Measurements from ENCODE around the gene ST7.

The ST7 gene

DNA sequence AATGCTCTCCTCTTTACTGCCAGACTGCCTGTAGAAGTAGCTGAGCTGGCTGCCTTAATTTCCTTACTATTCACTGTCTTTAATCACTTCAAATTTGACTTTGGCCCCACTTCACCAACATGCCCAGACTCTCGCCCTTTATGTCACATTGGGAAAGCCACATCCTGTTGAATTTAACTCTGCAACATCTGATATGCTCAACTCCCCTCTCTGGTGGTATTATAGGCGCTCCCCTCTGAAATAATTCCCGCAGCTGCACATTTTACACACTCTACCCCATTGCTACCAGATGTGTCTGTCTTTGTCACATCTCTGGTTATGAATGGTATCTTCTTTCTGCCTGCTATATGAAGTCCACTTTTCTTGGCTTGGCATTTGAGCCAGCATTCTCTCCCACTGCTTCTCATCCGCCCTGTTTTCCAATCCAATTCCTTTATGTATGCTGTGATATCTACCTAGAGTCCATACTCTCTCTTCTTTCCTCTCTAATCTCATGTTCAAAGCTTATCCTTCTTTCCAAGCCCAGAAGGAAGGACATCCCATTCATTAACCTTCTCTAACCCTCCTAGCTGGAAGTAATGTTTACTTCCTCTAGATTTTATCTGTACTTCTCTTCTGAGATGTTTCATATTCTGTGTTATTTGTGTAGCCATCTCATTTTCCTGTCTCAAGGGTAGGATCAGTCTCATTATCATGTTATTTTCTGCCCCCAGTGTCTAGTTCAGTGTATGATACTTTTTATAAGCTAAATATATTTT, 134.5 kb downstream of the ST7 start:
- no peak overlapping the region for H3K4me3 ChIP-seq (ENCODE audit: low read depth, low read length)

DNA sequence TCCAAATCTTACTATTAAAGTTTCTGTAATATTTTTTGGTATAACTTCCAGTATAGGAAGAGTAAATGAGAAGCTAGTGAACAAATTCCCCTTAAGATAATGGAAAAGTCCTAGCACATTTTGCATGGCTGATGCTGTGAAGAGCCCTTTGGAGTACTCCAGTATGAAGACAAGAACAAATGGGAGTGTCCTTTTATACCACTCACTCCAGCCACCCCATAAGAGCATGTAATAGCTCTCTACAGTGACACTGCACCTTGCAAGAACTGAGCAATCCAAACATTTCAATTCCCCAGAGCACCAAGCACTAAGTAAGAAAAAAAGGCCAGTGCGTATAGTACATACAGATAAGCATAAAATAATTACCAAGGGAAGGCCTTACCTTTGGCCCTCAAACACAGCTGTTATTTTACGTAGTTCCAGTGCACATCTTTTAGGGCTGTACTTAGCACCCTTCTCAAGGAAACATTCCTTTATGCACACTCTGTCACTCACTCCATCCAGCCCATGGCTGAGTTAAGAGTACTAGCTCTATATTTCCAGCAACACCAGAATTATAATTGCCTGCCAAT, 135.4 kb downstream of the ST7 start:
- no peak overlapping the region for H3K4me3 ChIP-seq (ENCODE audit: low read depth, low read length)

DNA sequence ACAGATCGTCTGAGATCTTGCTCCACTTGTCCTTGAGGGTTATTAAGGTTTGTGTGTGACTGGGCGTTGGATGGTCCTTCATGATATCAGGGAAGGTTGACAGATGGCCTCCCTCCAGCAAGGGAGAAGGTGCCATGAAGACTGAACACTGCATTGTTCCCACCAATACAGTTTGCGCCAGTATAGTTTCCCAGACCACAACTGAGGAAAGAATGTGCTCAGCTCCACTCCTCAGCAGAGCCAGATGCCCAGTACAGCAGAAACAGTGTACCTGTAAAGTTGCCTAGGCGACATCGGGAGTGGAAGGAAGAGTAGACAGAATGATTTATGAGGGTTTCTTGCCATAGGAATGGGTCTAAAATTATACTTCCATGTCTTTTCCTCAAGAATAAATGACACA, 137.5 kb downstream of the ST7 start:
- no peak overlapping the region for H3K4me3 ChIP-seq (ENCODE audit: low read depth, low read length)

DNA sequence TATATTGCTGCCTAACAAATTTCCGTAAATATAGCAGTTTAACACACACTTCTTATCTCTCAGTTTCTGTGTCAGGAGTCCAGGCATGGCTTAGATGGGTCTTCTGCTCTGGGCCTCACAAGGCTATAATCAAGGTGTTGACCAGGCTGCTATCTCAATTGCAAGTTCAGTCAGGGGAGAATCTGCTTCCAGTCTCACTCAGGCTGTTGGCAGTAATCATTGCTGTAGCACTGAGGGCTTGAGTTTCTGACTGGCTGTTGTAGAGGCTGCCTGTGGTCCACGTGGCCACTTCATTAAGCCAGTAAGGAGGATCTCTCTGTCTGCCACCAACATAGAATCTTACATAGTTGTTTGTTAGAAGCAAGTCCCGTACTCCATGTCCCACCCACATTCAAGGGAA, 138.4 kb downstream of the ST7 start:
- no peak overlapping the region for H3K4me3 ChIP-seq (ENCODE audit: low read depth, low read length)

DNA sequence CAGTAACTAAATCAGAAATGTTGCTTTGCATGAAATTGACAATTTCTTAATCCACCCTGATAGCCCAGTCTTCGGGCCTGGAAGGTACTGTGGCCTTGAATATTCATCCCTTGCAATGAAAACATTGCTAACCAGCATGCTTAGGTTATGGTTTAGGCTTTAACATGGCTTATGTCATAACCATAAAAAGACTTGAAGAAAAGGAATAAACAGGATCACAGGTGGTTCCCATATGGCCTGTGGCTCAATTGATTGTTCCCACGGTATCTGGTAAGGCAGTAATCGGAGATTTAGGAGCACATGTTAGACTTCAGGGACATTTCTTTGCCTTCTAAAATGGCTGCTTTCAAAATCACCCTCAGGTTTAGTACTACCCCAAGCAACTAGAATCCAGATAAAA, 139.5 kb downstream of the ST7 start:
- H3K4me3 ChIP-seq (ENCODE audit: low read depth, low read length), result no peak overlapping the region

DNA sequence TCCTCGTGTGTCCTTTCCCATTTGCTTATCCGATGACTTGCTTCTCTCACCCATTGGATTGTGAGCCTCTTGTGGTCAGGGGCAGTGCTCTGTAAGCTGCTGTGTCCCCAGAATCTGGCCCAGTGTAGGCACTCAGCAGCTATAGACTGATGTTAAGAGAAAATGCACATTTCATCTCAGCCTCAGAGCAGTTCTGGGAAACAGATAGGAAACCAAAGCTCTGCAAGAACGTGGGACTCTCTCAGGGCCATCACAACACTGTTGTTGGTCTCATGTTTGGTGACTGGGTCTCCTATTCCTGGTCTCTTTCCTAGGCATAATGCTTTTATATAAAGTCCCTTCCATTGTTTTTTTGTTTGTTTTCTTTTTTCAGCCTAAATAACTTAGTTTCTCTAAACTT, 141.2 kb downstream of the ST7 start:
- H3K4me3 ChIP-seq (ENCODE audit: low read depth, low read length), result no peak overlapping the region

DNA sequence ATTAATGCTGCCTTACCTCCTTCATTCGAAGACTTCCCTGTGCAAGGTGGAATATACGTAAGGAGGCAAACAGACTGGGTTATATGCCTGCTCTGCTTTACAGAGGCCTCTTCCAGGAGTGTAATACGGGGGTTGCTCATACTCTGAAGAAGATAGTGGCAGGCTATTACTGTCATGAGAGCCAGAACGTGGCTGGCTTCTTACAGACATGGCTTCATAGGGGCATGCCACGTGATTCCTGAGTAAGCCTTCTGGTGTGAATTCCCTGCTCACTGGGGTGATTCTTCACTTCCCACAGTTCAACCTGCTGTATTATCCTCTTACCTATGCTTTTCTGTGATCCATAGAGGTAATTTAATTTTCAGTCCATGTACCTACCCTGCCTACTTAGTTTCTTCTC, 141.8 kb downstream of the ST7 start:
- H3K4me3 ChIP-seq (ENCODE audit: low read depth, low read length), result no peak overlapping the region

DNA sequence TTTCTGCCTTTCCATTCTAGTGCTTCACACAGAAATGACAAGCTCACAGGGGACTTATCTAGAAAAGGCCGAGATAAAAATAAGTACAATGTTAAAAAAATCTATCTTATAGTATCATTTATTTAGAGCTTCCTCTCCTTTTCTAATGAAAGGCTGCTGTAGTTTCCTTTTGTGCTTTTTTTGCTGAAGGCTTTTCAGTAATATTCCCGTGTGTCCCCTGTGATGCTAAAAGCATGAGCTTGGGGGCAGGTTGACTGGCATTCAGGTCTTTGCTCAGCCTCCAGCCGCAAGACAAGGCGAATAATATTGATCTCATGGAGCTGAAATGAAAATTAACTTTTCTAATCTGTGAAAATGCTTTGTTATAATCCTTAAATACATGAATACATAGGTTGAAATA, 143.0 kb downstream of the ST7 start:
- H3K4me3 ChIP-seq (ENCODE audit: low read depth, low read length), result no peak overlapping the region

DNA sequence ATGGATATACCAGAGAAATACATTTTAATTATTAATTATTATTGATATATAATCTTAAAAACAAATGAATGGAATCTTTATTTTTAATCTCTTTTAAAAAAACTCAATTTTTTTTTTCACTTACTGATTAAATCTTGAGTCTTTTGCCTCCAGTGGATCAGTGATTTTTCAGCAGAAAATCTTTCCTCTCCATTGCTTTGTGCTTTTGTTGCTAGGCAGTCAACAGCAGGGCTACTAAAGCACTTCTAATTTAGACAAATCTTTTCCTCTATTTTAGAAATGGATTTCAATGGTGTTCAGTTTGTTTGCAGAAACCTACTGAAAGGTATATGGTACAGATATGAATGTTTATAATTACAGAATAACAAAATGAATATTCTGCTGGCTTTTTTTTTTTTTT, 143.6 kb downstream of the ST7 start:
- H3K4me3 ChIP-seq (ENCODE audit: low read depth, low read length), result no peak overlapping the region

DNA sequence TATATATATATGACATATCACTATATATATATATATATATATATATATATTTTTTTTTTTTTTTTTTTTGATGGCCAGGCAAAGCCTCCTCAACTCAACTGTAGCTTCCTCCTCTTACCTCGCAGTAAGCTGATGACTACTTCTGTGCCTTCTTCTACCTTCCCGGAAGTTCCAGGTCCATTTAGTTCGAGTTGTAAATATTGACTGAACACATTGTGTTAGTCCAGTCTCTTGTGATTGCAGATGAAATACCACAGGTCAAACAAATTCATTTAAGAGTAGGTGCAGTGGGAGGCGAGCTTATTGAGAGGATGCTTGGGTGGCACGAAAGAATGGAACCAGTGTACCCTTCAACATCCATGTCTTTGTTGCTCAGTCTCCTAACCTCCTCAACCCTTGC, 144.6 kb downstream of the ST7 start:
- no peak overlapping the region for H3K4me3 ChIP-seq (ENCODE audit: low read depth, low read length)

DNA sequence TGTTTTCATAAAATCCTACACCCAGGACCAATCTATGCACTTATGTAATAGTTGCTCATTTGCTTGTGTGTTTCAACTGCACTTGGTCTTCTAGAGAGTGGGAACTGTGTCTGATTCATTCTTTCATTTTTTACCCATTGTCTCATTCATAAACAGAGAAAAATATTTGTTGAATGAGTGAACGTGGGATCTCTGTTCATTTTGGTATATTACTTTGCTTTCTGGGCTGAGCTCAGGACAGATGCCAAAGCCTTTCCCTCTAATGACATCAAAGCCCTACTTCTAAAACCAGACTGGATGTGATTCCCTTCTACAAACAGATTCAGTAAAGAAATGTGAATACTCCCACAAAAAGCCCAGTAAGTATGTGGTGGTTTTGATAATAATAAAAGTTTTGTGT, 145.2 kb downstream of the ST7 start:
- no peak overlapping the region for H3K4me3 ChIP-seq (ENCODE audit: low read depth, low read length)

DNA sequence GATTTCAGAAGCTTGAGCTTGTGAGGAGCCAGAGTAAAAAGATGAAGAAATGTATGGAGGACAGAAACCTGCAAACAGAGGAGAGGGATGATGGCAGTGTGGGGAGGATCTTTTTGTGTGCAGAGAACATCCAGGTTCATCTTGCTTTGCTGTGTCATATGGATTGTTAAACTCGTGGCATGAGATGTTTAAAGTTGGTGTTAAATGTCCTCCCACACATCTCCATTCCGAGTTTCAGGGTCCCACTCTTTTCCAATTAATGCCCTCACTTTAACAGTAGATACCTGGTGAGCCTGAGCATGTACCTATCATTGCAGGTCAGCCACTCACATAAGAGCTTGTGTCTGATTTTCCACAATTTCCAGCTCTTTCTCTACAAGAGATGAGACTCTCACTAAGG, 147.7 kb downstream of the ST7 start:
- H3K4me3 ChIP-seq (ENCODE audit: low read depth, low read length), result no peak overlapping the region

DNA sequence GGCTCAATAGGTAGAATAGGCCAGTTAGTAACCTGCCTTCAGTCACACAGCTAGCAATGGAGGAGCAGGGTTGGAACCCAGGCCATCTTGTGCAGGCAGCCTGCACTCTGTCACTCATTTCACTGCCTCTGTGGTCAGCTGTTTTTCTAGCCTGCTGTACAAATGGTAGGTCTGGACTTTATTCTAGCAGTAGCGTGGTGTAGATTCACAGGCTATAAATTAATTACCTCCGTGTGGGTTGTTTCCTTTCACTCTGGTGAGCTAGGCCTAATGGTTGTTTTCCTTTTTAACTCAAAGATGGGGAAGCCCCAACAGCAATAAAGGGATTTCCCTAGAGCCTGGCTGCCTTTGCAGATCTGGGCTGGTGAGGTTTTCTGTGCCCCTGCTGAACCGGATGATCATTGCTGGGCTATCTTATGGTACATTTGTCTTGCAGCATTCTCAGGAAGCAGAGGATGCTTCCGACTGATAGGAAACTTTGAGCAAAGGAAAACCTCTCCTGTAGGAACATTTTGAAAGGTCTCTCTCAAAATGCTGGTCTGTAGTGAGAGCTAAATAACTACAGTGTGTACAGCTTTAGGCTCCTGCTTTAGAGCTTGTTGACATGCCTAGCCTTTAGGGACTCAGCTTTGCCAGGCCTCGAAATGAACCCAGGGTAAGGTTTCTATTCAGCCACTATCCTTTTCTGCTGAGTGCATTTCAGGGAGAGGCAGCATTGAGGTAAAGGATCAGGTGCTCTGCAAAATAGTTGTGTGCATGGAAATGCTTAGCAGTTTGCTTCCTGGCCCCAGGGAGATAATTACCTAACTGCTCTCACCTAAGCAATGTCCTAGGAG, 157.4 kb downstream of the ST7 start:
- no peak overlapping the region for H3K4me3 ChIP-seq (ENCODE audit: low read depth, low read length)

DNA sequence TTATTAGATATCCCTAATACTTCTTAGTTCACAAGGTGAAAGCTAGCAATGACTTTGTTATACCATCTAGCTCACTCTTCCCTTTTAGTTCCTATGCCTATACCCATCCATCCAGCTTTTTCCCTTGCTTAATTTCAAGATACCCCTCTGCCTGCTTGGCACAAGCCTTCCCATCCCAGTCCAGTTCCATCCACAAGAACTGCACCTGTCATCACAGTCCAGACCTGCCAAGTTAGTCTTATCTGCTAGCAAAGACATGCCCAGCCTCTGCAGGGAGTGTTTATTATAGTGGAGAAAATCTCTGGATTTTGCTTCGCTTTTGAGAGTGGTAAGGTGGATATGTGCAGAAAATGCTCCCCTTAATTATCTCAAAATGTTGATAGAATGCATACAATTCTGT, 158.2 kb downstream of the ST7 start:
- no peak overlapping the region for H3K4me3 ChIP-seq (ENCODE audit: low read depth, low read length)

DNA sequence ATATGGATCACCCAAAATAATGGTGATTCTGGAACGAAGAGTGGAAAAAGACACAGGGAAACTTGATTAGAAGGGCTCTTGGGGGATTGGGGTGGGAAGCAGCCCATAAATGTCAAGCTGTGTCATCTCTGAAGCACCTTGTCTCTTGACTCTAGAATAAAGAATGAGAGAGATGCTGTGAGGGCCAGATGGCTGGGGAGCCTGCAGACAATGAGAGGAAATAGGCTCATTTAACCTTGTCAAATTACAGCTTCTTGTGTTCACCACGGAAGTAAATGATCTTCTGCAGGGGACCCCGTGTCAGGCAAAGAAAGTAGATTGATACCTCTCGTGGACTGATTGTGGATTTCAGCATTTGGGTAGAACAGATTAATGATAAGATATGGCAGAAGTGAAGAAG, 159.3 kb downstream of the ST7 start:
- H3K4me3 ChIP-seq (ENCODE audit: low read depth, low read length), result no peak overlapping the region

DNA sequence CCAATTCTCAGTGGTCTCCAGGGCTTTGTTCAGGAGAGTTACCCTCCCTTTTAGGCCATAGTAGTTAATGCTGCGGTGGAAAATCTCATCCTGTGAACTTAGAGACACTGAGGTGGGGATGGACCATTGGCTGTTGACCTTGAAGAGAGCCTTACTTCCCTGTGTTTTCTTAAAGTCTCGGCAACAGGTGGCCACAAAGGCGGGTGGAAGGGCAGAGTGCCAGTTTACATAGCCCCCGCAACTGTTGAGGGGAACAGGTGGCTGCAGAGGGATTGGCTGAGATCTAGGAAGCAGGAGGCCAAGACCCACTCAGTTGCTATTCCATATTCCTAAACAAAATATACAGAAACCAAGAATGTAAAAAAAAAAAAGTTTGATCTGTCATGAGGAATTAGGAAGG, 160.6 kb downstream of the ST7 start:
- H3K4me3 ChIP-seq (ENCODE audit: low read depth, low read length), result no peak overlapping the region

DNA sequence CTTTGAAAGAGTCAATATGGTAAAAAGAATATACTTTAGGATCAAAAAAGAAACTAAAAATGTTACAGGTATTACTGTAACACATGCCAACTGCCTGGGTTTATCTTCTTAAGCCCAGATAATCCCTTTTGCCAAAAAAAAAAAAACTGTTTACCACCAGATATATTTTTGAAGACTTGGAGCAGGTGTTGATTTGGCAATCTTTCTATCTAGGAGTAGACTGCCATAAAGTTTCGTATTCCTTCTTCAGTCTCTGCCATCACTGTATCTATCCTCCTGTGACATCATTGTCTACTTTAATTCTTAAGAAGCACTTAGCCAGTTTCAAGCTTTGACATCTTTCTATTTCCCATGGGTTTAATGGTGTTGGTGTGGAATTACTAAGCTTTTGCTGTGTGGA, 161.0 kb downstream of the ST7 start:
- H3K4me3 ChIP-seq (ENCODE audit: low read depth, low read length), result no peak overlapping the region

DNA sequence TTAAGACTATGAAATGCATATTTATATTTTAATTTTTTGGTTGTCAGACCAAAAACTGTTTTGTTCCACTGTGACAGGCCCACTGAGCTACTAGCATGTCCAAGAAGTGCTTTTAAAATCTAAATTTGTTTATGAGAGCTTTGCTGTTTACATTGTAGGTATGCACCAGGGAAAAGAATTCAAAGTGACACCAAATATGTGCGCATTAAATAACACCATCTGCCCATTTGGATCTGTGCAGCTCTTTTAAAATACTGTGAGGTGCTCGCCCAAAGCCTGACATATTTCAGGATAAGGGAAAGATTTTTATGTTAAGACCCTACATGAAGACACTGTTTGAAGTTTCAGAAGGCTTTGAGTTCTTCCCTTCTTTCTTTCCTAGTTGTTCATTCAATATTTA, 162.9 kb downstream of the ST7 start:
- no peak overlapping the region for H3K4me3 ChIP-seq (ENCODE audit: low read depth, low read length)

DNA sequence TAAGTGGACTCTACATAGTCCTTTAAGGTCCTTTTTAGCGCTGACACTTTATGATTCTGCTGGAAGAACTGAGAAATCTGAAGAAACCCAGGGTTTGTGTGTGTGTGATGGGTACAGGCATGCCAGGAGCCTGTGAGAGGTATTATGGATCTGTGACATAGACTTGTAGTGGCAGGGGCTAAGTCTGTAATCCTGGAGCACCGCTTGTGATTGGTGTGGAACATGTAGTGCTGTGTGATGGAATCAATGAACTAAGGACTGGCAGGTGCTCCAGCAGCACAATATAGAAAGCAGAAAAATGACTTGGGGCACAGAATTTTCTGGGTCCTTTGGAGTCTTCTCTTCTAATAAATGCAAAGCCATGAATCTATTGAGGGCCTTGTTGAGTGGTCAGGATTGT, 163.9 kb downstream of the ST7 start:
- H3K4me3 ChIP-seq (ENCODE audit: low read depth, low read length), result no peak overlapping the region

DNA sequence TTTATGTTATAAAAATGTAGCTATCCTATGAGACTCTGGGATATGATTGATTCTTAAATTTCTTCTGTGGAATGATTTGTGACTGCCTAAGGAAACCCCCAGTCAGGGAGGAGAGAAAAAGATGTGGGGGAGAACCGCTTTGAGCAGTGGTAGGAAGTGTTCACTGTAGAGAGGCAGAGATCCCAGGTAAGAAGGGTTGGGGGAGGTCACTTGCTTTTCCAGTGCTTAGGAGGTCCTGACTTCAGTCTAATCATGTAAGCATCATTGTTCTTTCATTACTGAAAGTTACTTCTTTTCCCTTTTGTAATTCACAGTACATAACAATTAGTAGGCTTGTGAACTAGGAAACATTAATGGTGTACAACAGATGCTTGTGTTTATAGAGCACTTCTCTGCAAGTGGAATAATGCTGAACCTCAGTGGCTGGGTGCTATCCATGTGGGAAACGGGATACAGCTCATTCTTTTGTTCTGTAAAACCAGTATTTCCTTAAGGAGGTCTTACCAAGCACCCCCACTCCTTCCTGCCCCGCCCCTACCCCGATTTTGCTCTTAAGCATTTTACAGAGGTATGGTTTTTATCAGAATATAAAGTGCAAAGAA, 165.4 kb downstream of the ST7 start:
- no peak overlapping the region for H3K4me3 ChIP-seq (ENCODE audit: low read depth, low read length)

DNA sequence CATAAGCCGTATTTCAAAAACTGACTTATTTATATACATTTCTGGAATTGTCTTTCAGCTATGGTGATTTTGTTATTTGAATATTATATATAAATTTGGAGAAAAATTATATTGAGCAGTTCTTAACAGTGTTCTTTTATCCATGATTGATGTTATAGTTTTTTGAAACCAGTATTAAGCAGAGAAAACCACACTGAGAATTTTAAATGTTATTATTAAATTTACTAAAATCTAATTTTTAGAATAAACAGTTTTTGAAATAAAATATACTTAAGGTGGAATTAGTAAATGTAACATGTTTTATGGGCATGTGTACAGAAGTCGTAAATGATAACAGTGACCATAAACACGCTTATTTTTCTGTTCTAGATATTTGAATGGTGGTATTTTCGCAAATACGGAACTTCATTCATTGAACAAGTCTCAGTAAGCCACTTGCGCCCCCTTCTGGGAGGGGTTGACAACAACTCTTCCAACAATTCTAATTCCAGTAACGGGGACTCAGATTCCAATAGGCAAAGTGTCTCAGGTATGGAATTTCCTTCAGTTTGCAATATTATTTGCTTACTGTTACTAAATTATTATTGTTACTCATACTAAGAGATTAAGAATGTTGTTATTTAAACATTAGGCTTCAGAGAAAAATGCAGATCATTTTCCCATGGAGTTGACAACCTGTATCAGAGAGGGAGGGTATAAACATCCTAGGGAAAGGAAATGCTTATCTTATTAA, 166.1 kb downstream of the ST7 start:
- H3K4me3 ChIP-seq (ENCODE audit: low read depth, low read length), result no peak overlapping the region

Data from iPS-11a (cell line).